Endodermal cell (in vitro differentiated cells): ENCODE results near the gene GOLIM4. TPM values are rescaled to one million over a fixed set of nuclear protein-coding genes. Genes with fewer than 3 reads are reported as not detected.

ENCODE experiments used
- DNase-seq: peaks from one replicate; pipeline ENCODE4 v3.0.0-alpha.2; 2017
- H3K27ac ChIP-seq: 2 replicates; pipeline ENCODE4 v1.5.1; 2013; ENCODE audit warnings: mild to moderate bottlenecking, low read depth, low read length, moderate library complexity
- H3K27me3 ChIP-seq: 2 replicates; pipeline ENCODE4 v1.6.1; 2013; ENCODE audit warnings: mild to moderate bottlenecking, low read length, moderate library complexity; ENCODE audit not compliant: insufficient read depth, control insufficient read depth, poor library complexity, severe bottlenecking
- H3K36me3 ChIP-seq: 2 replicates; pipeline ENCODE4 v1.7.0; 2013; ENCODE audit warnings: mild to moderate bottlenecking, low read length, moderate library complexity; ENCODE audit not compliant: control insufficient read depth, insufficient read depth
- H3K4me1 ChIP-seq: one replicate; pipeline ENCODE4 v1.7.0; 2013; ENCODE audit warnings: low read length; ENCODE audit not compliant: control insufficient read depth, insufficient read depth
- H3K4me3 ChIP-seq: 2 replicates; pipeline ENCODE4 v1.5.1; 2013; ENCODE audit warnings: mild to moderate bottlenecking, low read length, moderate library complexity
- H3K9ac ChIP-seq: 2 replicates; pipeline ENCODE4 v1.6.1; 2013; ENCODE audit warnings: mild to moderate bottlenecking, low read length, moderate library complexity; ENCODE audit not compliant: poor library complexity, severe bottlenecking; ENCODE audit errors: extremely low read depth
- H3K9me3 ChIP-seq: 2 replicates; pipeline ENCODE4 v1.6.1; 2013; ENCODE audit warnings: mild to moderate bottlenecking, low read length, moderate library complexity; ENCODE audit not compliant: control insufficient read depth
- H3K27ac Mint-ChIP-seq: 2 replicates; pipeline ENCODE4 v1.8.0; 2020; ENCODE audit warnings: mixed read lengths
- H3K27me3 Mint-ChIP-seq: 2 replicates; pipeline ENCODE4 v1.8.0; 2021; ENCODE audit warnings: mild to moderate bottlenecking, mixed read lengths; ENCODE audit not compliant: insufficient read depth
- H3K36me3 Mint-ChIP-seq: 2 replicates; pipeline ENCODE4 v1.8.0; 2020; ENCODE audit warnings: low read depth, mixed read lengths
- H3K4me1 Mint-ChIP-seq: 2 replicates; pipeline ENCODE4 v1.8.0; 2020; ENCODE audit warnings: mixed read lengths
- H3K4me3 Mint-ChIP-seq: 2 replicates; pipeline ENCODE4 v1.8.0; 2020; ENCODE audit warnings: mild to moderate bottlenecking, moderate library complexity, mixed read lengths
- H3K9me3 Mint-ChIP-seq: 2 replicates; pipeline ENCODE4 v1.8.0; 2020; ENCODE audit warnings: mild to moderate bottlenecking, mixed read lengths
- CTCF ChIP-seq: fragments of 200-600 bp; sonication (generic); conservative IDR thresholded peaks from 2 replicates; pipeline ENCODE4 v1.5.0; 2021; ENCODE audit warnings: antibody characterized with exemption, mild to moderate bottlenecking
- WGBS, 2 experiments: methylation state at CpG; one replicate each; pipeline versions ENCODE4 v1.1.5 to v1.1.7; 2013; ENCODE audit warnings: missing lambda C conversion rate in 2 of 2, mixed read lengths in 1 of 2; ENCODE audit not compliant: insufficient coverage in 1 of 2, insufficient read length in 1 of 2; 5-methylcytosine and 5-hydroxymethylcytosine counted together
- total RNA-seq, 2 donors: library from RNA; stranded (reverse); fragmentation: NEBNext Ultra II Directional in 1 of 2; extraction: Animal tissue kit (Norgen Biotek cat#: 25700) in 1 of 2; gene quantifications; 2 replicates in 1 of 2; 3 replicates in 1 of 2; pipeline ENCODE4 v1.2.1, GENCODE V29; 2021

Gene GOLIM4
- total RNA-seq, 2 donors from 2014 or later = 19.3 to 19.9 TPM

- Mint-ChIP-seq H3K9me3 (no peaks in the 10 kb centered on the region), H3K4me3 (no peak overlapping the region), H3K4me1 (peaks cover 9% of the 10 kb centered on the region), H3K27me3 (no peaks in the 10 kb centered on the region), H3K27ac (no peak overlapping the region), H3K36me3 (no peaks in the 10 kb centered on the region)
- no peaks in the 10 kb centered on the region for H3K9me3 ChIP-seq
- no peaks in the 10 kb centered on the region for H3K27me3 ChIP-seq
- no peak for DNase-seq
- no peaks in the 10 kb centered on the region for H3K36me3 ChIP-seq
- no peak overlapping the region for H3K4me3 ChIP-seq
- TF ChIP-seq CTCF = no peak
- H3K4me1 ChIP-seq = peaks cover 3% of the 10 kb centered on the region
- H3K27ac ChIP-seq = no peak overlapping the region
- 91 to 100% methylated on average over 1 to 3 of the region's 3 CpGs for WGBS, 2 experiments
- H3K9ac ChIP-seq = no peak overlapping the region
These were observed 117.7 kb downstream of the GOLIM4 start for GRCh38 chr3:167978071-167978470.

GRCh38 chr3:167976516-167977361 is 119.0 kb downstream of the GOLIM4 start:
- Histone ChIP-seq H3K4me1 (peaks cover 3% of the 10 kb centered on the region), H3K27me3 (no peaks in the 10 kb centered on the region), H3K9ac (no peak overlapping the region), H3K4me3 (no peak overlapping the region), H3K36me3 (no peaks in the 10 kb centered on the region), H3K27ac (no peak overlapping the region), H3K9me3 (no peaks in the 10 kb centered on the region)
- no peaks in the 10 kb centered on the region for H3K36me3 Mint-ChIP-seq
- no peak for DNase-seq
- H3K27me3 Mint-ChIP-seq = no peaks in the 10 kb centered on the region
- TF ChIP-seq CTCF = no peak
- H3K4me3 Mint-ChIP-seq = no peak overlapping the region
- H3K9me3 Mint-ChIP-seq = no peaks in the 10 kb centered on the region
- peaks cover 9% of the 10 kb centered on the region for H3K4me1 Mint-ChIP-seq
- H3K27ac Mint-ChIP-seq = no peak overlapping the region
- 91 to 93% methylated on average over 3 to 8 of the region's 8 CpGs for WGBS, 2 experiments

- Histone ChIP-seq H3K9ac (no peak overlapping the region), H3K9me3 (no peaks in the 10 kb centered on the region), H3K4me1 (peaks cover 3% of the 10 kb centered on the region), H3K36me3 (no peaks in the 10 kb centered on the region), H3K27ac (no peak overlapping the region), H3K27me3 (no peaks in the 10 kb centered on the region), H3K4me3 (no peak overlapping the region)
- Mint-ChIP-seq H3K27ac (no peak overlapping the region), H3K4me1 (peaks cover 9% of the 10 kb centered on the region), H3K4me3 (no peak overlapping the region), H3K9me3 (no peaks in the 10 kb centered on the region), H3K36me3 (no peaks in the 10 kb centered on the region), H3K27me3 (no peaks in the 10 kb centered on the region)
- DNase-seq = no peak
- TF ChIP-seq CTCF = no peak
These were observed 121.8 kb downstream of the GOLIM4 start for GRCh38 chr3:167973901-167974300.
